OCI-LY7 (cell line): ENCODE measurements around the gene PLEKHG4. TPM values are rescaled to one million over a fixed set of nuclear protein-coding genes. Genes with fewer than 3 reads are reported as not detected.

Experiments used
- BruUV-seq: library from RNA; stranded (reverse); fragments of 400-500 nt; replicated peaks from 2 replicates; lab custom pipeline; 2021; lab: Mats Ljungman, UMichigan
- CTCF ChIA-PET: fragments of 300-600 bp; sonication (Branson Sonifier 250); formaldehyde crosslinking; loops from one replicate; lab custom pipeline; 2022; ENCODE audit warnings: antibody characterized with exemption; ENCODE audit not compliant: unreplicated experiment; lab: Charles Lee
- POLR2A ChIA-PET: fragments of 300-600 bp; sonication (Branson Sonifier 250); formaldehyde crosslinking; loops from one replicate; lab custom pipeline; 2022; ENCODE audit warnings: antibody characterized with exemption; lab: Charles Lee
- DNase-seq: peaks from one replicate; pipeline ENCODE4 v3.0.0-alpha.2; 2015; ENCODE audit warnings: low spot score
- H2AFZ ChIP-seq: fragments of 200-600 bp; sonication (generic), shearing (Covaris generic); 2 replicates; pipeline ENCODE4 v1.6.1; 2014; ENCODE audit warnings: mild to moderate bottlenecking, antibody characterized with exemption, low read length, moderate library complexity
- H3K27ac ChIP-seq: fragments of 200-600 bp; sonication (generic); 2 replicates; pipeline ENCODE4 v1.5.1; 2014; ENCODE audit warnings: mixed run types, low read depth, mild to moderate bottlenecking, moderate library complexity, low read length, inconsistent platforms; ENCODE audit not compliant: poor library complexity, severe bottlenecking
- H3K36me3 ChIP-seq: fragments of 200-600 bp; sonication (generic); 2 replicates; pipeline ENCODE4 v1.6.1; 2014; ENCODE audit warnings: mild to moderate bottlenecking, antibody characterized with exemption, low read length, moderate library complexity, mixed read lengths; ENCODE audit not compliant: insufficient read depth
- H3K4me1 ChIP-seq: fragments of 200-600 bp; sonication (generic); 2 replicates; pipeline ENCODE4 v1.5.1; 2014; ENCODE audit warnings: mild to moderate bottlenecking, low read length; ENCODE audit not compliant: insufficient read depth, poor library complexity, severe bottlenecking
- H3K4me2 ChIP-seq: fragments of 200-600 bp; sonication (generic); 2 replicates; pipeline ENCODE4 v1.6.1; 2014; ENCODE audit warnings: mild to moderate bottlenecking, low read length
- H3K4me3 ChIP-seq: fragments of 200-600 bp; sonication (generic); 2 replicates; pipeline ENCODE4 v1.5.1; 2014; ENCODE audit warnings: mild to moderate bottlenecking, low read depth, low read length; ENCODE audit not compliant: poor library complexity, severe bottlenecking
- H3K79me2 ChIP-seq: fragments of 200-600 bp; sonication (generic); 2 replicates; pipeline ENCODE4 v1.6.1; 2016; ENCODE audit warnings: low read depth, mild to moderate bottlenecking, low read length, moderate library complexity, mixed read lengths; ENCODE audit not compliant: insufficient read depth
- H3K9me2 ChIP-seq: fragments of 200-600 bp; sonication (generic); 2 replicates; pipeline ENCODE4 v1.6.1; 2016; ENCODE audit warnings: mild to moderate bottlenecking, low read length, mixed read lengths; ENCODE audit not compliant: insufficient read depth
- H3K9me3 ChIP-seq: fragments of 200-600 bp; sonication (generic); 2 replicates; pipeline ENCODE4 v1.6.1; 2014; ENCODE audit warnings: mild to moderate bottlenecking, mixed run types, low read length, mixed read lengths
- H4K20me1 ChIP-seq: fragments of 200-600 bp; sonication (generic); 2 replicates; pipeline ENCODE4 v1.6.1; 2014; ENCODE audit warnings: mild to moderate bottlenecking, antibody characterized with exemption, low read length, moderate library complexity, mixed read lengths; ENCODE audit not compliant: insufficient read depth
- CTCF ChIP-seq: fragments of 200-600 bp; sonication (generic); conservative IDR thresholded peaks from 2 replicates; pipeline ENCODE4 v1.5.1; 2014; ENCODE audit warnings: mild to moderate bottlenecking, antibody characterized with exemption, low read length, moderate library complexity, mixed read lengths
- EZH2phosphoT487 ChIP-seq: fragments of 200-600 bp; sonication (generic); IDR thresholded peaks from 2 replicates; pipeline ENCODE4 v1.6.1; 2018; ENCODE audit warnings: low read depth, borderline replicate concordance, mild to moderate bottlenecking, mixed run types, antibody characterized with exemption, low read length, moderate library complexity, mixed read lengths
- intact Hi-C: fragments of 100-400 bp; cut with micrococcal nuclease; formaldehyde crosslinking; loops from one replicate; pipeline ENCODE4 v1.10.0; 2022; ENCODE audit not compliant: unreplicated experiment
- total RNA-seq, 2 experiments: library from RNA; depleted of rRNA in 1 of 2; stranded (reverse); fragments of >200 nt in 1 of 2; shearing (Covaris generic) in 1 of 2; gene quantifications; 2 replicates each; pipeline ENCODE4 v1.2.3, GENCODE V29; 2014 to 2022

PLEKHG4 gene
- total RNA-seq, 2 experiments from 2014 or later: 0.51 TPM; not detected in 1

GRCh38 chr16:67247192-67248072, 31.9 kb upstream of the PLEKHG4 start, which contains the start of gene FHOD1:
Gene FHOD1 (minus strand): TSS chr16:67247481. CDS start chr16:67247410, 71 bp downstream.
- Histone ChIP-seq H3K4me1 (peaks cover 47% of the 10 kb centered on the region), H3K4me2 (peak within 1 kb of the TSS; percentile 94), H3K4me3 (peak within 1 kb of the TSS; percentile 86), H3K9me2 (no peaks in the 10 kb centered on the region), H4K20me1 (no peaks in the 10 kb centered on the region), H3K79me2 (no peaks in the 10 kb centered on the region; the same call in 1 of the 2 replicates), H3K36me3 (no peaks in the 10 kb centered on the region), H3K9me3 (no peaks in the 10 kb centered on the region), H2AFZ (peak within 1 kb of the TSS; percentile 73; the same call in 1 of the 2 replicates), H3K27ac (peak within 1 kb of the TSS; percentile 70)
- peak; percentile 98 for DNase-seq
- intact Hi-C loops: loop anchor here (1.0 to 2.0 kb wide), 2 partner anchors 20 to 55 kb away; partner anchors contain the start of genes E2F4 and TMEM208
- BruUV-seq: no TSS peak
- POLR2A ChIA-PET: interaction anchor here (0.5 to 1.5 kb wide), 6 partner anchors 12 to 273 kb away, joined by 3 to 5 read pairs (median 4); partner anchors contain the start of gene TMEM208
- CTCF ChIA-PET: interaction anchor here (0.5 to 1.0 kb wide), 3 partner anchors 20 to 50 kb away, joined by 3 to 5 read pairs (median 5); partner anchors contain the start of gene TMEM208
- 0 out of 2 replicates have a peak, but pooled peaks have one; percentile 8 for TF ChIP-seq CTCF
- no peak for TF ChIP-seq EZH2phosphoT487

GRCh38 chr16:67248073-67248400, 31.3 kb upstream of the PLEKHG4 start:
- TF ChIP-seq EZH2phosphoT487 (no peak), CTCF (no peak)
- H3K27ac ChIP-seq: no peak overlapping the region
- intact Hi-C loops: no loop called here

More at GRCh38 chr16:67248073-67248400, 31.3 kb upstream of the PLEKHG4 start:
- H3K4me1 ChIP-seq: peaks cover 46% of the 10 kb centered on the region
- H2AFZ ChIP-seq: peak overlapping the region; percentile 53; the same call in 1 of the 2 replicates
- H3K4me3 ChIP-seq: peak overlapping the region; percentile 86
- ChIA-PET CTCF (interaction anchor here (1.0 kb wide), 2 partner anchors 10 to 21 kb away, joined by 3 to 5 read pairs; partner anchors contain the start of gene TMEM208), POLR2A (interaction anchor here (0.6 to 1.0 kb wide), 4 partner anchors 20 to 273 kb away, joined by 3 to 5 read pairs (median 4); partner anchors contain the start of genes ATP6V0D1 and TMEM208)
- no TSS peak for BruUV-seq
- H4K20me1 ChIP-seq: no peaks in the 10 kb centered on the region
- DNase-seq: no peak
- peak overlapping the region; percentile 94 for H3K4me2 ChIP-seq
- H3K36me3 ChIP-seq: no peaks in the 10 kb centered on the region
- no peaks in the 10 kb centered on the region for H3K9me2 ChIP-seq
- H3K79me2 ChIP-seq: no peaks in the 10 kb centered on the region; the same call in 1 of the 2 replicates
- H3K9me3 ChIP-seq: no peaks in the 10 kb centered on the region
